Endothelial cell of umbilical vein (primary cell): ENCODE results near the gene CCDC157. TPM values are rescaled to one million over a fixed set of nuclear protein-coding genes. Genes with fewer than 3 reads are reported as not detected.

Source experiments
- BruUV-seq: library from RNA; stranded (reverse); fragments of 400-500 nt; replicated peaks from 2 replicates; lab custom pipeline; 2021; lab: Mats Ljungman, UMichigan
- CTCF ChIA-PET: fragments of 300-600, 350-600 bp; sonication (Branson Sonifier 250); formaldehyde crosslinking; loops from one replicate; lab custom pipeline; 2021; ENCODE audit warnings: antibody characterized with exemption, inconsistent platforms; lab: Charles Lee
- POLR2A ChIA-PET: fragments of 300-600, 350-600 bp; sonication (Branson Sonifier 250); formaldehyde crosslinking; loops from one replicate; lab custom pipeline; 2021; ENCODE audit warnings: antibody characterized with exemption, inconsistent platforms; lab: Charles Lee
- DNase-seq: peaks from one replicate; pipeline ENCODE4 v3.0.0-alpha.2; 2011; ENCODE audit warnings: low read depth, low spot score
- FAIRE-seq: peaks from 2 replicates; lab custom pipeline; 2011; peaks lifted over from hg19 to GRCh38; lab: Jason Lieb, UNC
- H2AFZ ChIP-seq: 2 replicates; pipeline ENCODE4 v1.6.0; 2012; ENCODE audit warnings: low read depth, low read length, control low read depth, inconsistent platforms
- H3K27ac ChIP-seq: 2 replicates; pipeline ENCODE4 v1.5.1; 2011; ENCODE audit warnings: low read depth, mild to moderate bottlenecking, control low read depth, low read length, moderate library complexity; ENCODE audit not compliant: insufficient read depth
- H3K27me3 ChIP-seq, 2 experiments: 2 replicates each; pipeline versions ENCODE4 v1.6.0 to v1.6.1; 2011; ENCODE audit warnings: low read length in 2 of 2, mixed read lengths in 1 of 2; ENCODE audit not compliant: control insufficient read depth in 2 of 2, insufficient read depth in 2 of 2
- H3K36me3 ChIP-seq, 2 experiments: 2 replicates in 1 of 2; 3 replicates in 1 of 2; pipeline ENCODE4 v1.5.1; 2011; ENCODE audit warnings: low read length in 2 of 2, mild to moderate bottlenecking in 1 of 2, moderate library complexity in 1 of 2; ENCODE audit not compliant: control insufficient read depth in 2 of 2, insufficient read depth in 2 of 2; ENCODE audit errors: extremely low read depth in 1 of 2
- H3K4me1 ChIP-seq: 3 replicates; pipeline ENCODE4 v1.5.1; 2011; ENCODE audit warnings: mild to moderate bottlenecking, low read length; ENCODE audit not compliant: control insufficient read depth, insufficient read depth; ENCODE audit errors: extremely low read depth
- H3K4me2 ChIP-seq: 2 replicates; pipeline ENCODE4 v1.6.1; 2011; ENCODE audit warnings: low read length, control low read depth, mixed read lengths; ENCODE audit not compliant: insufficient read depth
- H3K4me3 ChIP-seq, 3 experiments: fragments of 200-600 bp in 1 of 3; sonication (generic), shearing (Covaris generic) in 1 of 3; replicated peaks in 1 of 3; 2 replicates each; pipeline ENCODE4 v1.5.1; 2011 to 2016; ENCODE audit warnings: control low read depth in 3 of 3, low read length in 3 of 3, mild to moderate bottlenecking in 2 of 3, inconsistent platforms in 1 of 3, low read depth in 1 of 3, moderate library complexity in 1 of 3; ENCODE audit not compliant: insufficient read depth in 1 of 3
- H3K79me2 ChIP-seq: 2 replicates; pipeline ENCODE4 v1.6.0; 2012; ENCODE audit warnings: low read length, inconsistent platforms; ENCODE audit not compliant: control insufficient read depth, insufficient read depth
- H3K9ac ChIP-seq: replicated peaks from 2 replicates; pipeline ENCODE3; 2011; ENCODE audit warnings: low read length, control low read depth; ENCODE audit not compliant: insufficient read depth; ENCODE audit errors: extremely low read depth
- H3K9me1 ChIP-seq: replicated peaks from 3 replicates; pipeline ENCODE4 v1.6.0; 2011; ENCODE audit warnings: mild to moderate bottlenecking, low read length; ENCODE audit not compliant: control insufficient read depth, insufficient read depth; ENCODE audit errors: extremely low read depth
- H3K9me3 ChIP-seq: replicated peaks from 2 replicates; pipeline ENCODE4 v1.5.1; 2012; ENCODE audit warnings: low read length, inconsistent platforms; ENCODE audit not compliant: control insufficient read depth, insufficient read depth
- H4K20me1 ChIP-seq: replicated peaks from 2 replicates; pipeline ENCODE3; 2011; ENCODE audit warnings: mild to moderate bottlenecking, low read length; ENCODE audit not compliant: control insufficient read depth, insufficient read depth; ENCODE audit errors: extremely low read depth
- EZH2 ChIP-seq: IDR thresholded peaks from 2 replicates; pipeline ENCODE4 v1.6.1; 2012; ENCODE audit warnings: borderline replicate concordance, low read depth, mild to moderate bottlenecking, moderate library complexity, low read length, inconsistent platforms; ENCODE audit not compliant: severe bottlenecking
- FOS ChIP-seq: IDR thresholded peaks from 2 replicates; pipeline ENCODE4 v1.6.1; 2011; ENCODE audit warnings: mild to moderate bottlenecking, low read length, moderate library complexity, borderline replicate concordance; ENCODE audit not compliant: insufficient read depth
- GATA2 ChIP-seq: IDR thresholded peaks from 2 replicates; pipeline ENCODE4 v1.7.0; 2011; ENCODE audit warnings: low read depth, mild to moderate bottlenecking, moderate library complexity, mixed read lengths, low read length; ENCODE audit not compliant: insufficient read length, insufficient read depth
- JUN ChIP-seq: IDR thresholded peaks from 2 replicates; pipeline ENCODE4 v1.6.1; 2011; ENCODE audit warnings: borderline replicate concordance, low read depth; ENCODE audit not compliant: insufficient read length, insufficient read depth
- MYC ChIP-seq: IDR thresholded peaks from one replicate; pipeline ENCODE4 v1.6.1; 2011; ENCODE audit warnings: mild to moderate bottlenecking, low read depth, low read length
- POLR2A ChIP-seq: IDR thresholded peaks from 2 replicates; pipeline ENCODE4 v1.6.1; 2012; ENCODE audit warnings: low read depth, mild to moderate bottlenecking, control low read depth, low read length
- POLR2AphosphoS5 ChIP-seq: IDR thresholded peaks from 2 replicates; pipeline ENCODE4 v1.6.1; 2012; ENCODE audit warnings: low read depth, mild to moderate bottlenecking, control low read depth, low read length, moderate library complexity; ENCODE audit not compliant: insufficient read depth
- dilution Hi-C: fragments of 300-500 bp; cut with MboI; formaldehyde crosslinking; loops from one replicate; pipeline ENCODE4 v1.15.0; 2019; ENCODE audit warnings: low sequenced_read_pairs; ENCODE audit not compliant: extremely low pct_ligation_motif_present
- intact Hi-C: fragments of 100-400 bp; cut with micrococcal nuclease; formaldehyde crosslinking; loops from one replicate; pipeline ENCODE4 v1.10.0; 2022
- polyA plus RNA-seq, 4 experiments: library from polyadenylated mRNA; depleted of rRNA in 3 of 4; stranded (reverse) in 3 of 4; unstranded in 1 of 4; fragments of >200 nt; gene quantifications; 2 replicates each; pipeline versions ENCODE4 v1.2.1 to v1.2.3, GENCODE V29; 2011 to 2012; ENCODE audit warnings: missing spikeins in 1 of 4
- total RNA-seq: library from RNA; stranded (reverse); gene quantifications from 2 replicates; pipeline ENCODE4 v1.2.3, GENCODE V29; 2021
- TF ChIP-seq, protein P1 (sequence below): IDR thresholded peaks from 2 replicates; pipeline ENCODE4 v1.6.1; 2011; ENCODE audit not compliant: insufficient read depth, insufficient read length
- TF ChIP-seq, protein P2 (sequence below), 2 donors: IDR thresholded peaks; 1 replicate in 1 of 2; 2 replicates in 1 of 2; pipeline ENCODE4 v1.5.1; 2011; ENCODE audit warnings: low read length in 2 of 2, mild to moderate bottlenecking in 2 of 2, moderate library complexity in 2 of 2, control low read depth in 1 of 2, inconsistent platforms in 1 of 2, low read depth in 1 of 2; ENCODE audit not compliant: insufficient read depth in 1 of 2; ENCODE audit errors: extremely low read depth in 1 of 2

Gene CCDC157
- total and polyA plus RNA-seq, 2 donors (not counting 3 experiments of a cell fraction or from before 2014, with no cell fraction given), result 2.1 to 3.1 TPM

DNA sequence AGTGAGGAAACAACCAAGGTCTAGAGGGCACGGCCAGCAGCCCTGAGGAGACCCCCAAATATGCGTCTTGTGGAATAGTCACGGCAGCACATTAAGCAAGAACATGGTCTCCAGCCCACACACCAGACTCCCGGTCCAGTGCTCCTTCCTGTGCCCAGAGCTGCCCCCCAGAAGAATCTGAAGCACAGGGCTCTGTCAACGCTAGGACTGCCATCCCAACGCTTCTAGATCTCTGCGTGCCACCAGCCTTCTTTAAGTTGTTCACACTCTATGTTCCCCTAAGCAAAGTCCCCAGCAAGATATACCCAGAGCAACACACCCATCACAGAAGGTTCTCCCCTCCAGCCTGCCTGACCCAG lies 36.5 kb downstream of the CCDC157 start:
- H3K9ac ChIP-seq, result no peak overlapping the region

More for the DNA sequence above, 36.5 kb downstream of the CCDC157 start:
- dilution Hi-C loops (no loop called here), intact Hi-C loops (loop anchor here (5.0 kb wide), 1 partner anchor 214 kb away; the partner anchor contains the start of gene TCN2)
- FAIRE-seq, result no peak
- TF ChIP-seq, protein P1, sequence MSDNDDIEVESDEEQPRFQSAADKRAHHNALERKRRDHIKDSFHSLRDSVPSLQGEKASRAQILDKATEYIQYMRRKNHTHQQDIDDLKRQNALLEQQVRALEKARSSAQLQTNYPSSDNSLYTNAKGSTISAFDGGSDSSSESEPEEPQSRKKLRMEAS, result no peak
- TF ChIP-seq JUN, result no peak
- no peak for TF ChIP-seq MYC
- no peak for TF ChIP-seq POLR2A
- TF ChIP-seq, protein P2, sequence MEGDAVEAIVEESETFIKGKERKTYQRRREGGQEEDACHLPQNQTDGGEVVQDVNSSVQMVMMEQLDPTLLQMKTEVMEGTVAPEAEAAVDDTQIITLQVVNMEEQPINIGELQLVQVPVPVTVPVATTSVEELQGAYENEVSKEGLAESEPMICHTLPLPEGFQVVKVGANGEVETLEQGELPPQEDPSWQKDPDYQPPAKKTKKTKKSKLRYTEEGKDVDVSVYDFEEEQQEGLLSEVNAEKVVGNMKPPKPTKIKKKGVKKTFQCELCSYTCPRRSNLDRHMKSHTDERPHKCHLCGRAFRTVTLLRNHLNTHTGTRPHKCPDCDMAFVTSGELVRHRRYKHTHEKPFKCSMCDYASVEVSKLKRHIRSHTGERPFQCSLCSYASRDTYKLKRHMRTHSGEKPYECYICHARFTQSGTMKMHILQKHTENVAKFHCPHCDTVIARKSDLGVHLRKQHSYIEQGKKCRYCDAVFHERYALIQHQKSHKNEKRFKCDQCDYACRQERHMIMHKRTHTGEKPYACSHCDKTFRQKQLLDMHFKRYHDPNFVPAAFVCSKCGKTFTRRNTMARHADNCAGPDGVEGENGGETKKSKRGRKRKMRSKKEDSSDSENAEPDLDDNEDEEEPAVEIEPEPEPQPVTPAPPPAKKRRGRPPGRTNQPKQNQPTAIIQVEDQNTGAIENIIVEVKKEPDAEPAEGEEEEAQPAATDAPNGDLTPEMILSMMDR (IDR thresholded peaks at IDR 0.05; ENCODE audit: extremely low read depth in 1 of 2, insufficient read depth in 1 of 2, low read depth in 1 of 2, low read length in 2 of 2), result no peak
- no peak for TF ChIP-seq POLR2AphosphoS5
- no peak for TF ChIP-seq GATA2
- no peak for TF ChIP-seq EZH2
- TF ChIP-seq FOS, result no peak
- Histone ChIP-seq H4K20me1 (no peaks in the 10 kb centered on the region), H2AFZ (no peak overlapping the region), H3K4me1 (peaks cover 17% of the 10 kb centered on the region), H3K79me2 (peaks cover 19% of the 10 kb centered on the region), H3K9me3 (no peaks in the 10 kb centered on the region), H3K4me3 (no peak overlapping the region), H3K9me1 (no peaks in the 10 kb centered on the region), H3K27me3 (no peaks in the 10 kb centered on the region), H3K36me3 (no peaks in the 10 kb centered on the region), H3K4me2 (no peak overlapping the region), H3K27ac (no peak overlapping the region)
- ChIA-PET POLR2A (no interaction called here), CTCF (interaction anchor here (1.7 kb wide), 1 partner anchor 27 kb away, joined by 6 read pairs; no protein-coding TSS in a partner anchor)
- DNase-seq, result no peak
- no TSS peak for BruUV-seq
